Smooth muscle cell of the brain vasculature (primary cell): ENCODE results near the gene SNRNP70.
"Not testable (repeated sequence)": the region's sequence is repeated elsewhere in the genome, so short reads cannot be mapped to it uniquely, and the experiment has no call there.

Experiments used
- DNase-seq: peaks from one replicate; pipeline ENCODE4 v3.0.0-alpha.2; 2012; ENCODE audit warnings: low read depth, low spot score

Gene SNRNP70

GRCh38 chr19:49064029-49064629 is 21.1 kb upstream of the SNRNP70 start:
- no peak for DNase-seq

- no peak for DNase-seq
Observed at GRCh38 chr19:49064768-49065611, 20.3 kb upstream of the SNRNP70 start, which contains the start of gene NTF4. NTF4 (minus strand) TSS chr19:49064818; CDS start chr19:49061997, 2,821 bp downstream.

- no peak for DNase-seq
Observed at GRCh38 chr19:49065905-49066512, 19.2 kb upstream of the SNRNP70 start.

GRCh38 chr19:49067554-49067953 is 17.7 kb upstream of the SNRNP70 start:
- no peak for DNase-seq

- DNase-seq: no peak
Observed at GRCh38 chr19:49069026-49069425, 16.2 kb upstream of the SNRNP70 start.

- DNase-seq: no peak
Observed at GRCh38 chr19:49070416-49070815, 14.8 kb upstream of the SNRNP70 start.

GRCh38 chr19:49071860-49072547 is 13.2 kb upstream of the SNRNP70 start:
- DNase-seq: no peak

GRCh38 chr19:49073514-49074378 is 11.5 kb upstream of the SNRNP70 start:
- no peak for DNase-seq

- DNase-seq: not testable (repeated sequence)
Observed at GRCh38 chr19:49074869-49075268, 10.4 kb upstream of the SNRNP70 start.

- DNase-seq: no peak
Observed at GRCh38 chr19:49080392-49080791, 4.9 kb upstream of the SNRNP70 start.

GRCh38 chr19:49081273-49081672 is 4.0 kb upstream of the SNRNP70 start:
- DNase-seq: no peak

GRCh38 chr19:49084206-49085019 is 838 bp upstream of the SNRNP70 start:
- DNase-seq: no peak

- no peak for DNase-seq
Observed at GRCh38 chr19:49085868-49086232, 599 bp downstream of the SNRNP70 start.

- DNase-seq: no peak
Observed at GRCh38 chr19:49086296-49086695, 1.0 kb downstream of the SNRNP70 start.

- DNase-seq: no peak
Observed at GRCh38 chr19:49091391-49092038, 6.3 kb downstream of the SNRNP70 start.

GRCh38 chr19:49092686-49093085 is 7.4 kb downstream of the SNRNP70 start:
- no peak for DNase-seq

GRCh38 chr19:49094505-49095482 is 9.5 kb downstream of the SNRNP70 start:
- no peak for DNase-seq

- peak; percentile 33 for DNase-seq
Observed at GRCh38 chr19:49097453-49098288, 12.4 kb downstream of the SNRNP70 start.
